Activated CD8-positive, alpha-beta memory T cell treated with anti-CD3 and anti-CD28 coated beads for 24 hours (primary cell): ENCODE data around the gene TRPV2.

ENCODE experiments used
- DNase-seq: peaks from one replicate; pipeline ENCODE4 v3.0.0-alpha.2; 2020

The TRPV2 gene

GRCh38 chr17:16406742-16407674, 8.4 kb upstream of the TRPV2 start:
- no peak for DNase-seq

GRCh38 chr17:16407911-16408588, 7.3 kb upstream of the TRPV2 start:
- no peak for DNase-seq

GRCh38 chr17:16417399-16417798, 2.0 kb downstream of the TRPV2 start:
- DNase-seq, result no peak

GRCh38 chr17:16417896-16418684, 2.7 kb downstream of the TRPV2 start:
- DNase-seq, result no peak

GRCh38 chr17:16418685-16419068, 3.3 kb downstream of the TRPV2 start:
- no peak for DNase-seq

GRCh38 chr17:16419074-16419928, 3.9 kb downstream of the TRPV2 start:
- peak; percentile 79 for DNase-seq

- DNase-seq, result peak; percentile 79
Observed at GRCh38 chr17:16419929-16420271, 4.5 kb downstream of the TRPV2 start.

- DNase-seq, result no peak
Observed at GRCh38 chr17:16422416-16422815, 7.0 kb downstream of the TRPV2 start.

GRCh38 chr17:16423226-16423872, 8.0 kb downstream of the TRPV2 start:
- DNase-seq, result no peak

- no peak for DNase-seq
Observed at GRCh38 chr17:16425202-16425601, 9.8 kb downstream of the TRPV2 start.

GRCh38 chr17:16425698-16426659, 10.6 kb downstream of the TRPV2 start:
- DNase-seq, result no peak

GRCh38 chr17:16427020-16427419, 11.6 kb downstream of the TRPV2 start:
- no peak for DNase-seq

GRCh38 chr17:16428098-16428882, 12.9 kb downstream of the TRPV2 start:
- DNase-seq, result peak; percentile 79

GRCh38 chr17:16429083-16429482, 13.7 kb downstream of the TRPV2 start:
- no peak for DNase-seq

GRCh38 chr17:16430650-16431049, 15.3 kb downstream of the TRPV2 start:
- no peak for DNase-seq

- no peak for DNase-seq
Observed at GRCh38 chr17:16432017-16432416, 16.6 kb downstream of the TRPV2 start.

- no peak for DNase-seq
Observed at GRCh38 chr17:16433514-16433913, 18.1 kb downstream of the TRPV2 start.

GRCh38 chr17:16434662-16435061, 19.3 kb downstream of the TRPV2 start:
- no peak for DNase-seq

GRCh38 chr17:16435925-16436886, 20.8 kb downstream of the TRPV2 start:
- DNase-seq, result no peak
